Endothelial cell of umbilical vein (primary cell): ENCODE data around the gene UGGT2. TPM values are rescaled to one million over a fixed set of nuclear protein-coding genes. Genes with fewer than 3 reads are reported as not detected.

Experiments used
- BruUV-seq: library from RNA; stranded (reverse); fragments of 400-500 nt; replicated peaks from 2 replicates; lab custom pipeline; 2021; lab: Mats Ljungman, UMichigan
- CTCF ChIA-PET: fragments of 300-600, 350-600 bp; sonication (Branson Sonifier 250); formaldehyde crosslinking; loops from one replicate; lab custom pipeline; 2021; ENCODE audit warnings: antibody characterized with exemption, inconsistent platforms; lab: Charles Lee
- POLR2A ChIA-PET: fragments of 300-600, 350-600 bp; sonication (Branson Sonifier 250); formaldehyde crosslinking; loops from one replicate; lab custom pipeline; 2021; ENCODE audit warnings: antibody characterized with exemption, inconsistent platforms; lab: Charles Lee
- DNase-seq: peaks from one replicate; pipeline ENCODE4 v3.0.0-alpha.2; 2011; ENCODE audit warnings: low read depth, low spot score
- FAIRE-seq: peaks from 2 replicates; lab custom pipeline; 2011; peaks lifted over from hg19 to GRCh38; lab: Jason Lieb, UNC
- H2AFZ ChIP-seq: 2 replicates; pipeline ENCODE4 v1.6.0; 2012; ENCODE audit warnings: low read depth, low read length, control low read depth, inconsistent platforms
- H3K27ac ChIP-seq: 2 replicates; pipeline ENCODE4 v1.5.1; 2011; ENCODE audit warnings: low read depth, mild to moderate bottlenecking, control low read depth, low read length, moderate library complexity; ENCODE audit not compliant: insufficient read depth
- H3K27me3 ChIP-seq, 2 experiments: 2 replicates each; pipeline versions ENCODE4 v1.6.0 to v1.6.1; 2011; ENCODE audit warnings: low read length in 2 of 2, mixed read lengths in 1 of 2; ENCODE audit not compliant: control insufficient read depth in 2 of 2, insufficient read depth in 2 of 2
- H3K36me3 ChIP-seq, 2 experiments: 2 replicates in 1 of 2; 3 replicates in 1 of 2; pipeline ENCODE4 v1.5.1; 2011; ENCODE audit warnings: low read length in 2 of 2, mild to moderate bottlenecking in 1 of 2, moderate library complexity in 1 of 2; ENCODE audit not compliant: control insufficient read depth in 2 of 2, insufficient read depth in 2 of 2; ENCODE audit errors: extremely low read depth in 1 of 2
- H3K4me1 ChIP-seq: 3 replicates; pipeline ENCODE4 v1.5.1; 2011; ENCODE audit warnings: mild to moderate bottlenecking, low read length; ENCODE audit not compliant: control insufficient read depth, insufficient read depth; ENCODE audit errors: extremely low read depth
- H3K4me2 ChIP-seq: 2 replicates; pipeline ENCODE4 v1.6.1; 2011; ENCODE audit warnings: low read length, control low read depth, mixed read lengths; ENCODE audit not compliant: insufficient read depth
- H3K4me3 ChIP-seq, 3 experiments: fragments of 200-600 bp in 1 of 3; sonication (generic), shearing (Covaris generic) in 1 of 3; replicated peaks in 1 of 3; 2 replicates each; pipeline ENCODE4 v1.5.1; 2011 to 2016; ENCODE audit warnings: control low read depth in 3 of 3, low read length in 3 of 3, mild to moderate bottlenecking in 2 of 3, inconsistent platforms in 1 of 3, low read depth in 1 of 3, moderate library complexity in 1 of 3; ENCODE audit not compliant: insufficient read depth in 1 of 3
- H3K79me2 ChIP-seq: 2 replicates; pipeline ENCODE4 v1.6.0; 2012; ENCODE audit warnings: low read length, inconsistent platforms; ENCODE audit not compliant: control insufficient read depth, insufficient read depth
- H3K9ac ChIP-seq: replicated peaks from 2 replicates; pipeline ENCODE3; 2011; ENCODE audit warnings: low read length, control low read depth; ENCODE audit not compliant: insufficient read depth; ENCODE audit errors: extremely low read depth
- H3K9me1 ChIP-seq: replicated peaks from 3 replicates; pipeline ENCODE4 v1.6.0; 2011; ENCODE audit warnings: mild to moderate bottlenecking, low read length; ENCODE audit not compliant: control insufficient read depth, insufficient read depth; ENCODE audit errors: extremely low read depth
- H3K9me3 ChIP-seq: replicated peaks from 2 replicates; pipeline ENCODE4 v1.5.1; 2012; ENCODE audit warnings: low read length, inconsistent platforms; ENCODE audit not compliant: control insufficient read depth, insufficient read depth
- H4K20me1 ChIP-seq: replicated peaks from 2 replicates; pipeline ENCODE3; 2011; ENCODE audit warnings: mild to moderate bottlenecking, low read length; ENCODE audit not compliant: control insufficient read depth, insufficient read depth; ENCODE audit errors: extremely low read depth
- CTCF ChIP-seq, 2 donors: IDR thresholded peaks; 1 replicate in 1 of 2; 2 replicates in 1 of 2; pipeline ENCODE4 v1.5.1; 2011; ENCODE audit warnings: low read length in 2 of 2, mild to moderate bottlenecking in 2 of 2, moderate library complexity in 2 of 2, control low read depth in 1 of 2, inconsistent platforms in 1 of 2, low read depth in 1 of 2; ENCODE audit not compliant: insufficient read depth in 1 of 2; ENCODE audit errors: extremely low read depth in 1 of 2
- EZH2 ChIP-seq: IDR thresholded peaks from 2 replicates; pipeline ENCODE4 v1.6.1; 2012; ENCODE audit warnings: borderline replicate concordance, low read depth, mild to moderate bottlenecking, moderate library complexity, low read length, inconsistent platforms; ENCODE audit not compliant: severe bottlenecking
- FOS ChIP-seq: IDR thresholded peaks from 2 replicates; pipeline ENCODE4 v1.6.1; 2011; ENCODE audit warnings: mild to moderate bottlenecking, low read length, moderate library complexity, borderline replicate concordance; ENCODE audit not compliant: insufficient read depth
- GATA2 ChIP-seq: IDR thresholded peaks from 2 replicates; pipeline ENCODE4 v1.7.0; 2011; ENCODE audit warnings: low read depth, mild to moderate bottlenecking, moderate library complexity, mixed read lengths, low read length; ENCODE audit not compliant: insufficient read length, insufficient read depth
- JUN ChIP-seq: IDR thresholded peaks from 2 replicates; pipeline ENCODE4 v1.6.1; 2011; ENCODE audit warnings: borderline replicate concordance, low read depth; ENCODE audit not compliant: insufficient read length, insufficient read depth
- MAX ChIP-seq: IDR thresholded peaks from 2 replicates; pipeline ENCODE4 v1.6.1; 2011; ENCODE audit not compliant: insufficient read depth, insufficient read length
- MYC ChIP-seq: IDR thresholded peaks from one replicate; pipeline ENCODE4 v1.6.1; 2011; ENCODE audit warnings: mild to moderate bottlenecking, low read depth, low read length
- POLR2A ChIP-seq: IDR thresholded peaks from 2 replicates; pipeline ENCODE4 v1.6.1; 2012; ENCODE audit warnings: low read depth, mild to moderate bottlenecking, control low read depth, low read length
- POLR2AphosphoS5 ChIP-seq: IDR thresholded peaks from 2 replicates; pipeline ENCODE4 v1.6.1; 2012; ENCODE audit warnings: low read depth, mild to moderate bottlenecking, control low read depth, low read length, moderate library complexity; ENCODE audit not compliant: insufficient read depth
- dilution Hi-C: fragments of 300-500 bp; cut with MboI; formaldehyde crosslinking; loops from one replicate; pipeline ENCODE4 v1.15.0; 2019; ENCODE audit warnings: low sequenced_read_pairs; ENCODE audit not compliant: extremely low pct_ligation_motif_present
- intact Hi-C: fragments of 100-400 bp; cut with micrococcal nuclease; formaldehyde crosslinking; loops from one replicate; pipeline ENCODE4 v1.10.0; 2022
- polyA plus RNA-seq, 4 experiments: library from polyadenylated mRNA; depleted of rRNA in 3 of 4; stranded (reverse) in 3 of 4; unstranded in 1 of 4; fragments of >200 nt; gene quantifications; 2 replicates each; pipeline versions ENCODE4 v1.2.1 to v1.2.3, GENCODE V29; 2011 to 2012; ENCODE audit warnings: missing spikeins in 1 of 4
- total RNA-seq: library from RNA; stranded (reverse); gene quantifications from 2 replicates; pipeline ENCODE4 v1.2.3, GENCODE V29; 2021

Gene UGGT2
- total and polyA plus RNA-seq, 2 donors (not counting 3 experiments of a cell fraction or from before 2014, with no cell fraction given): 4.6 to 25.1 TPM

DNA sequence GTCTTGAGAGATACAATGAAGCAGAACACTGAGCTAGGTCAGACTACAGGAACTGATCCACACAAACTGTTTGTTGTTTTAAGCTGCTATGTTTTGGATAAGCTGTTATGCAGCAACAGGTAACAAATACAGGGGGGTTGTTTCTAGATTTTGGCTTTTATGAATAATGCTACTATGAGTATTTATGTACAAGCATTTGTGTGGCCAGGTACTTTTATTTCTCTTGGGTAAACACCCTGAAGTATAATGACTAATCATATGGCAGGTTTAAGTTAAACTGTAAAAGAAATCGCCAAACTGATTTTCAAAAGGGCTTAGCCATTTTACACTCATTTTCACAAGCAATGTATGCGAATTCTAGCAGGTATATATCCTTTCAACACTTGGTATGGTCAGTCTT lies 210.3 kb downstream of the UGGT2 start:
- Histone ChIP-seq H3K27me3 (no peaks in the 10 kb centered on the region), H3K4me1 (no peaks in the 10 kb centered on the region), H3K4me3 (no peak overlapping the region), H3K79me2 (no peaks in the 10 kb centered on the region), H3K27ac (no peak overlapping the region), H4K20me1 (no peaks in the 10 kb centered on the region), H2AFZ (no peak overlapping the region), H3K4me2 (no peak overlapping the region), H3K9ac (no peak overlapping the region), H3K9me3 (no peaks in the 10 kb centered on the region), H3K36me3 (no peaks in the 10 kb centered on the region), H3K9me1 (no peaks in the 10 kb centered on the region)
- dilution Hi-C loops: no loop called here
- POLR2A ChIA-PET: no interaction called here
- DNase-seq: no peak
- intact Hi-C loops: no loop called here
- no TSS peak for BruUV-seq
- FAIRE-seq: no peak
- CTCF ChIA-PET: interaction anchor here (0.8 to 1.1 kb wide), 2 partner anchors 9 to 651 kb away, joined by 3 to 5 read pairs; no protein-coding TSS in a partner anchor
- TF ChIP-seq POLR2A: no peak
- TF ChIP-seq EZH2: no peak
- TF ChIP-seq GATA2: no peak
- TF ChIP-seq MYC: no peak
- no peak for TF ChIP-seq POLR2AphosphoS5
- no peak for TF ChIP-seq FOS
- no peak for TF ChIP-seq CTCF (IDR thresholded peaks at IDR 0.05; ENCODE audit: extremely low read depth in 1 of 2, insufficient read depth in 1 of 2, low read depth in 1 of 2, low read length in 2 of 2)
- no peak for TF ChIP-seq JUN
- no peak for TF ChIP-seq MAX
